H54 (cell line): ENCODE results near the gene ABCC9.
"Not testable (repeated sequence)": the region's sequence is repeated elsewhere in the genome, so short reads cannot be mapped to it uniquely, and the experiment has no call there.

Experiments used
- DNase-seq: peaks from one replicate; pipeline ENCODE4 v3.0.0; 2011; ENCODE audit warnings: low spot score, mixed read lengths; ENCODE audit not compliant: insufficient read length
- FAIRE-seq: peaks from 3 replicates; lab custom pipeline; 2011; peaks lifted over from hg19 to GRCh38; lab: Jason Lieb, UNC
- POLR2A ChIP-seq: IDR thresholded peaks from 2 replicates; pipeline ENCODE4 v1.6.1; 2011; ENCODE audit warnings: low read depth, mild to moderate bottlenecking, low read length

ABCC9 gene

GRCh38 chr12:21912318-21912717, 28.9 kb downstream of the ABCC9 start:
- FAIRE-seq (no peak), DNase-seq (no peak)
- no peak for TF ChIP-seq POLR2A

- TF ChIP-seq POLR2A, result no peak
- DNase-seq (no peak), FAIRE-seq (no peak)
Observed at GRCh38 chr12:21911832-21912231, 29.4 kb downstream of the ABCC9 start.

GRCh38 chr12:21910657-21911056, 30.6 kb downstream of the ABCC9 start:
- no peak for TF ChIP-seq POLR2A
- DNase-seq (no peak), FAIRE-seq (no peak)

GRCh38 chr12:21907948-21908837, 33.0 kb downstream of the ABCC9 start:
- FAIRE-seq (no peak), DNase-seq (no peak)
- TF ChIP-seq POLR2A, result no peak

GRCh38 chr12:21906919-21907493, 34.2 kb downstream of the ABCC9 start:
- no peak for FAIRE-seq
- no peak for TF ChIP-seq POLR2A
- DNase-seq, result no peak

GRCh38 chr12:21899532-21899931, 41.7 kb downstream of the ABCC9 start:
- not testable (repeated sequence) for DNase-seq, FAIRE-seq

GRCh38 chr12:21895651-21896050, 45.6 kb downstream of the ABCC9 start:
- no peak for DNase-seq
- no peak for TF ChIP-seq POLR2A
- FAIRE-seq, result no peak

GRCh38 chr12:21894792-21895595, 46.2 kb downstream of the ABCC9 start:
- no peak for TF ChIP-seq POLR2A
- no peak for DNase-seq
- no peak for FAIRE-seq

- DNase-seq (no peak), FAIRE-seq (no peak)
- no peak for TF ChIP-seq POLR2A
Observed at GRCh38 chr12:21893924-21894323, 47.3 kb downstream of the ABCC9 start.

GRCh38 chr12:21892341-21892740, 48.9 kb downstream of the ABCC9 start:
- FAIRE-seq (no peak), DNase-seq (no peak)
- no peak for TF ChIP-seq POLR2A

- FAIRE-seq, result no peak
- no peak for TF ChIP-seq POLR2A
- no peak for DNase-seq
Observed at GRCh38 chr12:21891751-21892217, 49.4 kb downstream of the ABCC9 start.

GRCh38 chr12:21888276-21888863, 52.9 kb downstream of the ABCC9 start:
- no peak for TF ChIP-seq POLR2A
- FAIRE-seq, result no peak

GRCh38 chr12:21884936-21885335, 56.3 kb downstream of the ABCC9 start:
- no peak for FAIRE-seq
- no peak for DNase-seq
- no peak for TF ChIP-seq POLR2A

More at GRCh38 chr12:21888276-21888863, 52.9 kb downstream of the ABCC9 start:
- DNase-seq, result no peak
